Nephron progenitor cell (in vitro differentiated cells): ENCODE measurements around the gene DNAH7.

ENCODE experiments used
- DNase-seq: peaks from one replicate; pipeline ENCODE4 v3.0.0; 2021
- H3K27ac Mint-ChIP-seq: 2 replicates; pipeline ENCODE4 v1.8.0; 2021; ENCODE audit warnings: mild to moderate bottlenecking, moderate library complexity, mixed read lengths
- H3K27me3 Mint-ChIP-seq: 2 replicates; pipeline ENCODE4 v1.8.0; 2021; ENCODE audit warnings: mild to moderate bottlenecking, low read depth, mixed read lengths; ENCODE audit not compliant: poor library complexity
- H3K36me3 Mint-ChIP-seq: 2 replicates; pipeline ENCODE4 v1.8.0; 2021; ENCODE audit warnings: low read depth, mixed read lengths
- H3K4me1 Mint-ChIP-seq: 2 replicates; pipeline ENCODE4 v1.8.0; 2021; ENCODE audit warnings: mixed read lengths
- H3K4me3 Mint-ChIP-seq: 2 replicates; pipeline ENCODE4 v1.8.0; 2021; ENCODE audit warnings: mild to moderate bottlenecking, moderate library complexity, mixed read lengths
- H3K9me3 Mint-ChIP-seq: 2 replicates; pipeline ENCODE4 v1.8.0; 2021; ENCODE audit warnings: mild to moderate bottlenecking, moderate library complexity, mixed read lengths
- TF ChIP-seq, protein P1 (sequence below): fragments of 200-600 bp; sonication (generic); IDR thresholded peaks from 2 replicates; pipeline ENCODE4 v1.5.0; 2021; ENCODE audit warnings: antibody characterized with exemption

DNAH7 gene

DNA sequence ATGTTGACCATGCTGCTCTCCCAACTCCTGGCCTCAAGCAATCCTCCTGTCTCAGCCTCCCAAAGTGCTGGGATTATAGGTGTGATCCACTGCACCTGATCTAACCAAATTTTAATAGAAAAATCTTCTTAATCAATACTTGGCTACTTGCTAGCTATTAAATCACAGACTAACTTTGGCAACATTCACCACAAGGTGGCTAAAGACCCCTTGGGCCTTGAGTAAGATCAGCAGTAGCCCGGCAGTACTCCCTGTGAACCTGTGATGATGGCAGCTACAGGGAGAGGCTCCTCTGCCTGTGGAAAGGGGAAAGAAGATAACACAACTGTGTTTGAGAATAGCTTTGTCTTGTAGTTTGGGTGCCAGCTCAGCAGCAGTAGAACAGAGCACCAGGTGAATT, 308.8 kb downstream of the DNAH7 start:
- Mint-ChIP-seq H3K4me1 (no peaks in the 10 kb centered on the region), H3K27ac (no peak overlapping the region)

DNA sequence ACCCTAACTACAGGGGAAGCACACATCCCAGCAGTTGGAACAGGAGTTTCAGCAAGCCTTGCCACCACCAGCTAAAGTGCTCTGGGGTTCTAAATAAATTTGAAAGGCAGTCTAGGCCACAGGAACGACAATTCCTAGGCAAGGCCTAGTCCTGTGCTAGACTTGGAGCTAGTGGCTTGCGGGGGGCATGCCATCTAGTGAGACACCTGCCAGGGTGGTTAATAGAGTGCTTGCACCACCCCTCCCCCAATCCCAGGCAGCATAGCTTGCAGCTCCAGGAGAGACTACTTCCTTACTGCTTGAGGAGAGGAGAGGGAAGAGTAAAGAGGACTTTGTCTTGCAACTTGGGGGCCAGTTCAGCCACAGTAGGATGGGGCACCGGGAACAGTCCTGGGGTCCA, 309.8 kb downstream of the DNAH7 start:
- TF ChIP-seq, protein P1, sequence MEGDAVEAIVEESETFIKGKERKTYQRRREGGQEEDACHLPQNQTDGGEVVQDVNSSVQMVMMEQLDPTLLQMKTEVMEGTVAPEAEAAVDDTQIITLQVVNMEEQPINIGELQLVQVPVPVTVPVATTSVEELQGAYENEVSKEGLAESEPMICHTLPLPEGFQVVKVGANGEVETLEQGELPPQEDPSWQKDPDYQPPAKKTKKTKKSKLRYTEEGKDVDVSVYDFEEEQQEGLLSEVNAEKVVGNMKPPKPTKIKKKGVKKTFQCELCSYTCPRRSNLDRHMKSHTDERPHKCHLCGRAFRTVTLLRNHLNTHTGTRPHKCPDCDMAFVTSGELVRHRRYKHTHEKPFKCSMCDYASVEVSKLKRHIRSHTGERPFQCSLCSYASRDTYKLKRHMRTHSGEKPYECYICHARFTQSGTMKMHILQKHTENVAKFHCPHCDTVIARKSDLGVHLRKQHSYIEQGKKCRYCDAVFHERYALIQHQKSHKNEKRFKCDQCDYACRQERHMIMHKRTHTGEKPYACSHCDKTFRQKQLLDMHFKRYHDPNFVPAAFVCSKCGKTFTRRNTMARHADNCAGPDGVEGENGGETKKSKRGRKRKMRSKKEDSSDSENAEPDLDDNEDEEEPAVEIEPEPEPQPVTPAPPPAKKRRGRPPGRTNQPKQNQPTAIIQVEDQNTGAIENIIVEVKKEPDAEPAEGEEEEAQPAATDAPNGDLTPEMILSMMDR: no peak
- Mint-ChIP-seq H3K4me1 (no peaks in the 10 kb centered on the region), H3K36me3 (peaks cover 14% of the 10 kb centered on the region), H3K9me3 (peaks cover 32% of the 10 kb centered on the region), H3K27ac (no peak overlapping the region), H3K4me3 (no peak overlapping the region), H3K27me3 (no peaks in the 10 kb centered on the region)
- no peak for DNase-seq

More for the DNA sequence above, 308.8 kb downstream of the DNAH7 start:
- peaks cover 41% of the 10 kb centered on the region for H3K9me3 Mint-ChIP-seq
- DNase-seq: no peak
- H3K27me3 Mint-ChIP-seq: no peaks in the 10 kb centered on the region
- TF ChIP-seq, protein P1: no peak
- H3K36me3 Mint-ChIP-seq: peaks cover 20% of the 10 kb centered on the region
- H3K4me3 Mint-ChIP-seq: no peak overlapping the region

DNA sequence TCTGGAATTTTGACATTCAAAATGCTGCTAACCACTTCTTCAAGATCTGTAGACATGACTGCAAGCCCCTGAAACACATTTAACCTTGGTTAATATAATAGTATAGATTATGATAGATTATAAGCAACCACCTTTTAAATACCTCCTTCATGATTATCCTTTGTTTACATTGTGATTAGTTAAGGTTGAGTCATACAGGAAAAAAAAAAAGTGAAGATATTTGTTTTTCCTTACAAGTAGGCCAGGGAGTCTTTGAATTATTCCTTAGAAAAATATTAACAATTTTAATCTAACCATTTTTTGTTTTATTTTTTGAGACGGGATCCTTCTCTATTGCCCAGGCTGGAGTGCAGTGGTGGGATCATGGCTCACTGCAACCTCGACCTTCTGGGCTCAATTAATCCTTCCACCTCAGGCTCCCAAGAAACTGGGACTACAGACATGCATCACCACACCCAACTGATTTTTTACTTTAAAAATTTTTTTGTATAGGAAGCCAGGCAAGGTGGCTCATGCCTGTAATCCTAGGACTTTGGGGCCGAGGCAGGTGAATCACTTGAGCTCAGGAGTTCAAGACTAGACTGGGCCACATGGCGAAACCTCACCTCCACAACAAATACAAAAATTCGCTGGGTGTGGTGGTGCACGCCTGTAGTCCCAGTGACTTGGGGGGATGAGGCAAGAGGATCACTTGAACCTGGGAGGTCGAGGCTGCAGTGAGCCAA, 312.3 kb downstream of the DNAH7 start:
- Mint-ChIP-seq H3K4me3 (no peak overlapping the region), H3K9me3 (peaks cover 13% of the 10 kb centered on the region), H3K27ac (no peak overlapping the region), H3K27me3 (no peaks in the 10 kb centered on the region), H3K4me1 (no peaks in the 10 kb centered on the region), H3K36me3 (peaks cover 5% of the 10 kb centered on the region)
- no peak for DNase-seq
- TF ChIP-seq, protein P1: no peak

DNA sequence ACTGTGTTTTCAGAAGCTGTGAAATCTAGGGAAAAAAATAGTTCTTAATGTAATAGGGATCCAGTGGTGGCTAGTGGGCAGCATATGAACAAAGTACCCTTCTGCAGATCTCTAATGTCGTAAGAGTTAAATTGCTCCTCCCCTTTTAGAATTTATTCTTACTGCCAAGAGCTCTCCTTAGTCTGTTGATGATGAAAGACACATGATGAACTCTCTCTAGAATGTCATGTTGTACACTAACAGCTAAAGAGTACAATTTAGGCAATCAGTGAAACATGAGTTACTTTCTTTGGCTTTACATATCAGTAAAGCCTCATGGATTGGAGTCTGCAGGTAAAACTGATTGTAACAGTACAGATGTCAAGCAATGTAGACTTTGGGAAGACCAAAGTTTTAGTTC, 327.4 kb downstream of the DNAH7 start:
- Mint-ChIP-seq H3K27me3 (no peaks in the 10 kb centered on the region), H3K4me3 (no peak overlapping the region), H3K4me1 (no peaks in the 10 kb centered on the region), H3K9me3 (peaks cover 42% of the 10 kb centered on the region), H3K27ac (no peak overlapping the region), H3K36me3 (peaks cover 79% of the 10 kb centered on the region)
- no peak for DNase-seq
- TF ChIP-seq, protein P1: no peak

DNA sequence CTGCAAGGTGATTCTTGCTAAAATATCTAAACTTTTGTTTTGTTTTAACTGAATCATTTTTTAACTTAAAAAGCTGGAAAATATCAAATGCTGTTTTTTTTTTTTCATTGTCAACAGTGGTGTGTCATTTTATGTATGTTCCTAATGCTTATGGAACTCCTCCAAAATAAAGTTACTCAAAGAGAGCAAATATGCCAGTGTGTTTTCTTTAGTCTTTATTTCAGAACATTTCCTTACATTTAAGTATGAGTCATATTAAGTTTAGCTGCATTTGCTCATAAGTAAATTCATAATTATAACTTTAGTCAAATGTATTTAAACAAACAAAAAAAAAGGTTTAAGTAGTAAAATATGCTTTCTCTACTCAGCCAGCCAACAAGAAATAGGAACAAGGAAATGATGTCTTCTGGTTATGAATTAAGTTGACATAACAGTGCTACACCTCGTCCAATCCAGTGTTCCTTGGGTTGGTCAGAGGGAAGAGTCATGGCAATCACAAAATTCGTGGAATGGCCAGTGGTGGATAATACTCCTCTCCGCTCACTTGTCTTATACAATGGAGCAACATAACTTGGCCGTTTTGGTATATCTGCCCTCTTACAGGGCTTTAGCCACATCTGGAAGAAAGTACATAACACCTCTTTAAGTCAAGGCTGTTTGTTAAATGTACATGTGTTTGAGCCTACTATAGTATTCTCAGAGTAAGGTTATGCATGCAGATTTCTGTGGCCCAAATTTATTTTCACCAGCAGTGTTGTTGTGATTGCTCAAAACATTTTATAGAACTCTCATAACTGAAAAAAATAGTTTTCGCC, 330.9 kb downstream of the DNAH7 start:
- DNase-seq: no peak
- no peaks in the 10 kb centered on the region for H3K27me3 Mint-ChIP-seq
- no peaks in the 10 kb centered on the region for H3K4me1 Mint-ChIP-seq
- H3K27ac Mint-ChIP-seq: no peak overlapping the region
- peaks cover 73% of the 10 kb centered on the region for H3K36me3 Mint-ChIP-seq
- TF ChIP-seq, protein P1: no peak
- H3K4me3 Mint-ChIP-seq: no peak overlapping the region
- H3K9me3 Mint-ChIP-seq: peaks cover 9% of the 10 kb centered on the region
